ENCODE results near the gene ZKSCAN7.
A peak's percentile ranks its signal among the peaks of the same experiment; 100 is the strongest.
"Not testable (repeated sequence)": the region's sequence is repeated elsewhere in the genome, so short reads cannot be mapped to it uniquely, and the experiment has no call there.

Gene ZKSCAN7

DNA sequence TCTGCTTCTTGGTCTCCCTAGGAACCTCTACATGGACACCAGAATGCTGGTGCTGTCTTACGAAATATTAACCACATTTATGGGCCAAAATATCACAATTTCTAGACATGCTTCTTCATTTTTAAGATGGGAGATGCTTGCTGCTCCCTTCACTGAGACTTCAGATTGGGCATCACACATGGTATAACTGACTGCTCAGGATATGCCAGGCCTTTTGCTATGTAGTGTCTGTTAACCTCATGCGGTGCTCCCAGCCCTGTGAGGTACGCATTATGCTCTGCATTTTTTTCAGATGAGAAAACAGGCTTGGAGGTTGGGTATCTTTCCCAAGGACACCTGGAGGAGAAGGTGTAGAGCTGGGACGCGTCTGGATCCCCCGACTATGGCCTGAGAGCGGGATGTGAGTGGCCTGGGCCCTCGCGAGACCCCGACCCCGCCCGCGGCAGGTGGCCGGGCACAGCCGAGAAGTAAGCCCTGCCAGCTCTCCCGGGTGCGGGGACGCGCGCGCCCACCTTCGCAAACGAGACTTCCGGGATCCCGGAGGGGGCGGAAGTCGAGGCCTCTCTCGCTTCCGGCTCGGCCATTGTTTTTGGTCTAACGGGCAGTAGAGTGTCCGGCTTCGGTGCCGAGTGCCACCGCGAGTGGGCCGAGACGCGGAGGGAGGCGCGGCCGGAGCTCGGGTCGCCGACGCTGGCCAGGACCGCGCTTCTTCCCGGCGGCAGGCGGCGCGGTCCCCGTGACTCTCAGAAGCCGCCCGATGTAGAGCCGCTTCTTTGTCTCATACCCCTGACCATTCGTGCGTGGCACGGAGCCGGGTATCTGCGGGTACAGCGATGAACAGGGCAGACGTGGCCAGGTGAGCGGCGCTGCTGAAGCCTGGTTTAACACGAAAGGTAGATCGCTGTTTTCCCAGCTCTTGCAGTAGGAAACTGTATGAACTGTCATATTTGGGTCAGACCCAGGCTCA, at the start of gene ZKSCAN7:
Gene ZKSCAN7, plus strand, starts transcription at position 568 of the 967 bp plus-strand sequence. CDS start 1,855 bp downstream, outside the sequence.
- peak; percentile 74 for DNase-seq

DNA sequence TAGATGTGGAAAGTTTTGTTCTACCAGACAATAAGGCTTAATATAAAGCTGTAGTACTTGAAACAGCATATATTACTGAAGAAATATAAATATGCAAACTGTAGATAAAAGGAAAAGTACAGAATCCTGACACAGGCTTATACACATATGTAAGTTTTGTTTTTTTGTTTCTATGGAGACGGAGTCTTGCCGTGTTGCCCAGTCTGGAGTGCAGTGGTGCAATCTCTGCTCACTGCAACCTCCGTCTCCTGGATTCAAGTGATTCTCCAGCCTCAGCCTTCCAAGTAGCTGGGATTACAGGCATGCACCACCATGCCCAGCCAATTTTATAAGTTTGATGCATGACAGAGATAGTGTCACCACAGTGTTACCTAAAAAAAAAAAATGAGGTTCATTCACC, 48.4 kb upstream of the ZKSCAN7 start:
- DNase-seq, result no peak

DNA sequence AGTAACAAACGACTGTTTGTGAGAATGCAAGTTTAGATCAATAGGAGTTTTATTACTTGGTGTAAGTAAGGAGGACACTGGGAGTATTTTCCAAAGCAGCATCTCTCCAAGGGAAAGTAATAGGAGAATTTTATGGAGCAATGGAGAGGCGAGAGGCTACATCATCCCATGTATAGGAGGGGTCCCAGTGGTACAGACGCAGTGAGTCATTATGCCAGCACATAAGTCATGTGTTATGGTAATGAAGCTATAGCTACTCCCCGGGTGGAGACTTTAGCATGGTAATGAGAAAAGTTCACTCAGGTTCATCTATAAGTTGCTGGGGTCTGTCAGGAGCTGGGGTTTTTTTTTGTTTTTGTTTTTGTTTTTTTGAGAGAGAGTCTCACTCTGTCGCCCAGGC, 48.0 kb upstream of the ZKSCAN7 start:
- DNase-seq, result no peak

DNA sequence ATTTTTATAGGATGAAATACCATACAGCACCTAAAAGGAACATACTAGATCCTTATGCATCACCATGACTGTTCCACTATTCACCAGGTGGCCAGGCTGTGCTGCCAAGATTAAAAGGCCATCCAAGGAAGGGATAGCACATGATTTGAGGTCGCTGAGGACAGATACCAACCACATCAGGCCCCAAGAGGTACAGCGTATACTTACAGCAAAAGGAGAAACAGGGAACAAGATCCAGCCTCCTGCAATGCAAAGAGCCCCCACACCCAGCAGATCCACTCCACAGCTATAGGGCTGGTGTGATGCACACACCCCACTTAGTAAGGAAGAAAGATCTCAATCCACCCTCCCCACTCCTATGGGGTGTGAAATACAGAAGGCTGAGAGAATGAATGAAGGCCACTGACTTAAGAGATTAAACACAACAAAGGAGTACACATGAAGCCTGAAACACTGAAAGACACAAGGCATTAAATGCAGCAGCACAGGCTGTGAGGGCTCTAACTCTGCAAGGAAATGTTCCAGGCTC, 45.5 kb upstream of the ZKSCAN7 start:
- DNase-seq, result no peak

DNA sequence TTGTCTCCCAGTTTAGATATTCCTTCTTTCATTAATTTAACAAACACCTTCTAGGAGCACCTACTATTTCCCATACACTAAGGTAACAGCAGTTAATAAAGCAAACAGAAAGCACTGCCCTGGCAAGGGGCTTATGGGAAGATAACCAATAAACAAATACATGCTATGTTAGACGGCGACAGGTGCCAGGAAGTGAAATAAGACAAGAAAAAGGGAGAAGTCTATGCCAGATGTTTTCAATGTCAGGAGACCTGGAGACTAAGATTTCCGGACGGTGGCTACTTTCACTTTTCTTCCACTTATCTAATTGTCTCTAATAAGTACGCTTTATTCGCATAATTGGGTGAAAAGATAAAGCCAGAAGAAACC, 45.0 kb upstream of the ZKSCAN7 start:
- DNase-seq, result no peak

DNA sequence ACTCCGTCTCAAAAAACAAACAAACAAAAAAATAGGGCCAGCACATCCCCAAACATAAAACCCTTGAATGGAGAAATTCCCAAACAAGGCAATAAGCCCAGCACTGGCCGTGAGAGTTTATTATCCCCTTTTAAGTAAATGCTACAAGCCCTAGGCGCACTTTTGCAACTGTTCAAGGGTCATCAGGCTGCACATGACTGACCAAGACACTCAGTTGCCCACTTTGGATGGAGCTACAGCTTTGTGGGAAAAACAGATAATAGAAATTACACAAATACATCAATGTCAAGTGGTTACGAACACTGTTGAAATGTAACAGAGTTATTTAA, 43.8 kb upstream of the ZKSCAN7 start:
- DNase-seq, result no peak

DNA sequence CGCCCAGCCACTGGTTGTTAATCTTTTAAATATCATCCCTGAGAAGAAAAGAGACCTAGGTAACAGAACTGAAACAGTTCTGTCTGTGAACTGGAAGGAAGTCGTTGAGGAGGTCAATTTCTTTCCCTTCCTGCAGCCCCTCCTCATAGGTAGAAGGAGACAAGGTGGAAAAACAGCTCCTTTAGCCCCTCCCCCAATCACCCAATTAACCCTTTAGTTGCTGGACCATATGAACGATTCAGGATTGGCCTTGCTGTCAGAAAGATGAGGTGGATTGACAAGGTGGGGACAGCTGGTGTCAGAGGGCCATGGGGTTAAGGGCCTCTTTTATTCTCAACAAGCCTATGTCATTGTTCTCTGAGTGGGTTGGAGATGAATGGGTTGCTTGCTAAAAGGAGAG, 41.5 kb upstream of the ZKSCAN7 start:
- DNase-seq, result no peak

DNA sequence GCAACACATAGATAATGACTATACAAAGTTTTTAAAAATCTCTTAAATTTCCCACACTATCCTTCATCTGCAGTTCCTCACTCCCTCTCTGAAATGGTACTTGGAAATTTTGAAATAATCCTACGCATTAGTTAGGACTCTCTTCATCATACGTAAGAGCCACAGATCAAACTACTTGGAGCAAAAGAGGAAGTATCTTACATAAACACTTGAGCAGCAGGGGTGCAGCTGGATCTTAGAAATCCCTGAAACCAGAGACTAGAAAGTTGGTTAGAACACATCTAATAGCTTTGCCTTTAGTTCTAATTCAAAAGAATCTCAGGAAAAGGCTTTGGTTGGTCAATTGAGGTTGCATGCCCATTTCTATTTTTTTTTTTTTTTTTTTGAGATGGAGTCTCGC, 38.8 kb upstream of the ZKSCAN7 start:
- DNase-seq, result no peak

DNA sequence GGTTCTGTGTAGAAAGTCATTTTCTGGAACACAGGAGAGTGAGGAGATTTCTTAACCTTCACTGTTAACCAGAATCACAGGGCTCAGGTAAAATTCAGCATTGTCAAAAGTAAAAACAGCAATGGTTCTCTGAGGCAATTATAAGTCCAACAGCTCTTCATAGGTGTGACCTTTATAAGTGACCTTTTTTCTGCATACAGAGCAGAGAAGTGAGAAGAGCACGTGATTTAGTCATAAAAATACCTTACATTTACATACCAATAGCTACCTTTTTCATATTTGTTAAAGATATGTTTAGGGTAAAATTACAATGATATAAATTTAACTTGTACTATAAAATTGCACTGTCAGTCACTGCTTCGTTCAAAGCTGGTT, 36.2 kb upstream of the ZKSCAN7 start:
- DNase-seq, result no peak

DNA sequence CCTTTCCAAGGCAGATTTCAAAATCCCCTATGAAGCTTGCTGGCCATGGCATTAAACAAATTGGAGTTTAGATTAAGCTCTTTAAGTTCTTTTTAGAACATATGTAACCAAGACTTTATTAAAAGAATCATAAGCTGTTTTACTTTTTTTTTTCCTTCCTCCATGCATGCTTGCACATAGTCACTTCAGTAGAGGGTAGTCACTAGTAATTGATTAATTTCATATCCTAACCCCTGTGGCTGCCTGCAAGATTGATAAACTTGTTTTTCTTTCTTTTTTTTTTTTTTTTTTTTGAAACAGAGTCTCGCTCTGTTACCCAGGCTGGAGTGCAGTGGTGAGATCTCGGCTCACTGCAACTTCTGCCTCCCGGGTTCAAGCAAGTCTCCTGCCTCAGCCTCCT, 33.3 kb upstream of the ZKSCAN7 start:
- no peak for DNase-seq

DNA sequence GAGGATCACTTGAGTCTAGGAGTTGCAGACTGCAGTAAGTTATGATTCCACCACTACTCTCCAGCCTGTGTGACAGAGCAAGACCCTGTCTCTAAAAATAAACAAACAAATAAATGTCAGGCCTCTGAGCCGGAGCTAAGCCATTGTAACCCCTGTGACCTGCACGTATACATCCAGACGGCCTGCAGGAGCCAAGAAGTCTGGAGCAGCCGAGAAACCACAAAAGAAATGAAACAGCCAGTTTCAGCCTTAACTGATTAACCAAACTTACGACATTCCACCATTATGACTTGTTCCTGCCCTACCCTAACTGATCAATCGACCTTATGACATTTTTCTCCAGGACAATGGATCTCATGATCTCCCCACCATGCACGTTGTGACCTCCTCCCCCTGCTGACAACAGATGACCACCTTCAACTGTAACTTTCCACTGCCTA, 32.5 kb upstream of the ZKSCAN7 start:
- no peak for DNase-seq

DNA sequence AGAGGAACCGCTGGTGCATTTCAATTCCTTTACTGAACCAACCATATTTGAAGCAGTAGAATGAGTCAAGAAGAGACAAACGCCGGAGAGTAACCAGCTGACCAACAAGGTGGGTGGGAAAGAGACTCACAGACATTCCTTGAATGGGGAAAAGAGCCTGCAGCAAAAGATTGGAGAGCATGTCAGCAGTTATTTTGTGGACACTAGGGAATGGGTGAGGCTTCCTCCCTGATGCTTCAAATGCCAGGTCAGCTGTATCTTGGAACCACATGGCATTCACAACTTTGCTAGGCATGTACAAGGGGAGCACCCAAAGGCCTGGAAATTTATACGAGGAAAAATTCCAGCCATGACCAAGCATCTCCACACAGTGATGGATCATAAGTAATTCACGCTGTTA, 29.9 kb upstream of the ZKSCAN7 start:
- DNase-seq, result no peak

DNA sequence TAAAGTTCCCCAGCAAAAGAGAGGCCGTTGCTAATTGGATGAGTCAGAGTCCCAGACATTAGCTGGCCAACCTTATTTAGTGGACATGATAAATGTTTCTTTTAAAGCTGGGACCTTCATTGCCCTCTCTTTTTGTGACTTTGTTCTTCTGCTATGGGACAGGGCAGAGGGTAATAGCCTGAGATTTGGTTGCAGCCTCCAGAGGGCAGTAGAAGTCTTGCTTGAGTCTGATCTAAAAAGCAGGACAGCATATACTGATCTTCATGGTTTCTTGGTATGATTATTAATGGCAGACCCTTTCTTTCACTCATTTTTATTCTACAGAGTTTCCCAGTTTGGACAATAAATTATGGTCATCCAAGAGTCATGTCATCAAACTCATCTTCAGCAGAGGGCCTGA, 25.1 kb upstream of the ZKSCAN7 start:
- DNase-seq, result peak; percentile 39

DNA sequence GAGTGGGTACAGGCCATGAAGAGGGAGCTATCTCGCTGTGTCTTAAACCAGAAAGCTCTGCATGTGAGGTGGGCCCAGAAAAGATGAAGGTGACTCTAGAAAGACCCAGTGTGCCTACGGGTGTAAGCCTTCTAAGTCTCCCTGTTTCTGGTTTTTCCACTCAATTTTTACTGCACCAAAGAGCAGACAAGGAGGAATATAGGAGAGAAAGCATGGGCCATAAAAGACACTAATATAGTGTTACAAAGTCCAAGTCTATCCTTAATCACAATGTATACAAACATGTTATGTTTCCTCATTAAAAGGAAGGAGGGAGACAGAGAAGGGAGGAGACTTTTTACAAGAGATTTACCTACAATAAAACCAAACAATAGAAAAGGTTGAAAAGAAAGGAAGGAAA, 24.1 kb upstream of the ZKSCAN7 start:
- DNase-seq, result no peak

DNA sequence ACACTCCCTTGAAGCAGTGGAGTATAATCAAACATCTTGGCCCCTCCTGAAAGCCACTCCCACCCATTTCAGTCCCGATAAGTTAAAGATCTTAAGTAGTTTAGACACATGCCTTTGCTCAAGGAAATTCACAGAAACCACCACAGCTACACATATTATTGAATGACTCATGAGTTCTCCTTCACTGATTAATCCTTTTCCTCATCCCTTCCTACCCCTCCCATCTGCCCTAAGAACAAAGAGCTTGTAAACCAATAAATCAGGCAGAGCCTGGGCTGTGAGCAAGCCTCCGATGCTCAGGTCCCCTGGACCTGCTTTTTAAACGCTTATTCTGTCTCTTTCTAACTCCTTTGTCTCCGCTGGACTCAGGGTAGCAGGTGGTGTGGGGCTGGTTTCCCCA, 20.3 kb upstream of the ZKSCAN7 start:
- not testable (repeated sequence) for DNase-seq

DNA sequence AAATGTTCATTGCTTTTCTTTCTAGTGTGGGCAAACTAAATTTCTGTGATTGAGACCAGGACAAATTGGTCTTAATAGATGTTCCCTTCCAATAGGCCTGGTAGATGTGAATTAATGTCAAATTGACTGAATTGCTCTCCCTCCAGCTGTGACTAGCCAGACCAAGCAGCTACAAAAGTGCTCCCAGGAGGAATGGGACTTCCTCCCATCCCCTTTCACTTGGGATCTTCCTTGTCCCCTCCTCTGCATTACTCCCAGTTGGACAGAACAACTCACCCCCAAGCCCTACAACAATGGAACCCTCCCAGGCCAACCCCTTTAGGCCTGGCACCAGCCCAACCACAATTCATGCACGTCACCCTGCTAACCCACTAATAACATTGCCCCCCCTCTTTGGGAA, 19.6 kb upstream of the ZKSCAN7 start:
- no peak for DNase-seq

DNA sequence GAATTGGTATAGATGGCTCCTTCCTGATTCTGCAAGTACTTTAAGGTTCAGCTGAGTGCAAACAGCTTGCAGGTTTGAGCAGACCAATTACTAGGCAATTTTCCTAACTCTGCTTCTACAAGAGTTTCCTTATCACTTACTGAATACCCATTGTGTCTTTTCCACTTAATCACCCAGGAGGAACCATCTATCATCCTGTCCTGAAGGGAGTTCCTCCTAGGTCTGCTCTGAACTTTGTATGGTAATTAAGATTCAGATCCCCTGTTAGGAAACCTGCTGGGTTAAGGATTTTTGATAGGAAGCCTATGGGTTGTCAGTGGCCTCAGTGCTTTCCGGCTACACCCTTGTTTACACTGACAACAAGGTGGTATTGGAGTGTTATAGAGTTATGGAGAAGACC, 10.2 kb upstream of the ZKSCAN7 start:
- DNase-seq, result not testable (repeated sequence)

DNA sequence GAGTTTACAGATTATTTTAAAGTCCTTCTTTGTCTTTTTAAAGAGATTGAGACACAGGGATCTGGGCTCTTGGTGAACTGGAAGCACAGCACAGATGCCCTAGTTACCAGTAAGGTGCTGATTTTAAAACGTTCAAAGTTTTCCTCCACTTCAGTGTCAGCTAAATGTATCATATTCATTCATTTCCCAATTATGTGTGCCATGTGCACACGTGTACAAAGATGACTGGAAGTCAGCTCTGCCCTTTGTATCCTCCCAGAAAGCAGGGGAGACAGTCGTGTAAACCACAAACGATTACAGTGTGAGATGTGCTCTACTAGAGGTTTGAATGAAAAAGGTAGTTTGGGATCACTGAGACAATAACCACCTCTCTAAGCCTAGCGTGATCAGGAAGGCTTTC, 730 bp downstream of the ZKSCAN7 start:
- DNase-seq, result no peak

DNA sequence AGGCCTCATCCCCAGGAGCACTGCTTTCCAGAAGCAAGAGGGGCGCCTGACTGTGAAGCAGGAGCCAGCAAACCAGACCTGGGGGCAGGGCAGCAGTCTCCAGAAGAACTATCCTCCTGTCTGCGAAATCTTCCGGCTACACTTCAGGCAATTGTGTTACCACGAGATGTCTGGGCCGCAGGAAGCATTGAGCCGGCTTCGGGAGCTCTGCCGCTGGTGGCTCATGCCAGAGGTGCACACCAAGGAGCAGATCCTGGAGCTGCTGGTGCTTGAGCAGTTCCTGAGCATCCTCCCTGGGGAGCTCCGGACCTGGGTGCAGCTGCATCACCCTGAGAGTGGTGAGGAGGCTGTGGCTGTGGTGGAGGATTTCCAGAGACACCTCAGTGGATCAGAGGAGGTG, 2.1 kb downstream of the ZKSCAN7 start:
- DNase-seq, result no peak

DNA sequence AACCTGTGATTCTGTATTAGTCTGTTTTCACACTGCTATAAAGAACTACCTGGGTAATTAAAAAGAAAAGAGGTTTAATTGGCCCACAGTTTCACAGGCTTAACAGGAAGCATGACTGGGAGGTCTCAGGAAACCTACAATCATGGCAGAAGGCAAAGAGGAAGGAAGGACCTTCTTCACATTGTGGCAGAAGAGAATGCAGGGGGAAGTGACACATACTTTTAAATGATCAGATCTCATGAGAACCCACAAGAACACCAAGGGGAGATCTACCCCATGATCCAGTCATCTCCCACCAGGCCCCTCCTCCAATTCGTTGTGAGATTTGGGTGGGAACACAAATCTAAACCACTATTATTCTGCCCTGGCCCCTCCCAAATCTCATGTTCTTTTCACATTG, 6.1 kb downstream of the ZKSCAN7 start:
- DNase-seq, result no peak

DNA sequence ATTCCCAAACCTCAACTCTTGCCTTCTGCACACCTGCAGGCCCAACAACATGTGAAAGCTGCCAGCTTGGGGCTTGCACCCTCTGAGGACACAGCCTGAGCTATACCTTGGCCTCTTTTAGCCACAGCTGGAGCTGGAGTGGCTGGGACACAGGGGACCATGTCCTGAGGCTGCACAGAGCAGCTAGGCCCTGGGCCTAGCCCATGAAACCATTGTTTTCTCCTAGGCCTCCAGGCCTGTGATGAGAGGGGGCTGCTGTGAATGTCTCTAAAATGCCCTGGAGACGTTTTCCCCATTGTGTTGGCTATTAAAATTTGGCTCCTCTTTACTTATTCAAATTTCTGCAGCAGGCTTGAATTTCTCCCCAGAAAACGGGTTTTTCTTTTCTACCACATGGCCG, 7.2 kb downstream of the ZKSCAN7 start:
- no peak for DNase-seq

DNA sequence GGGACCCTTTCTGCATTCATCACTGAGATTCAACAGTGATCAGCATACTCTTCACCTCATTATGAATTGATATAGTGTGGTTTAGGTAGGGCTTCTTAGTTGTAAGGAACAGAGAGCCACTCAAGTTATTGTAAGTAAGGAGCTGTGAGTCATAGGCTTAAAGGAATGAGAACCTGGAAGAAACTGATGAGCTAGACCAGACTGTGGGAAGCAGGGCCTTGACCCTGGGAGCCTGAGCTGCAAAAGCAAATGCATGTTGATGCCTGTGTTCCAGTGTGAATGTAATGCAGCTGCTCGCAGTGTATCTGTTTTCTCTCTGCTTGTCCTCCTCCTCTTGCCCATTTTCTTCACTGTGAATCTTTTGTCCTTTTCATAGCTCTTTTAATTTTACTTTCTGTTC, 13.6 kb downstream of the ZKSCAN7 start:
- DNase-seq, result no peak

DNA sequence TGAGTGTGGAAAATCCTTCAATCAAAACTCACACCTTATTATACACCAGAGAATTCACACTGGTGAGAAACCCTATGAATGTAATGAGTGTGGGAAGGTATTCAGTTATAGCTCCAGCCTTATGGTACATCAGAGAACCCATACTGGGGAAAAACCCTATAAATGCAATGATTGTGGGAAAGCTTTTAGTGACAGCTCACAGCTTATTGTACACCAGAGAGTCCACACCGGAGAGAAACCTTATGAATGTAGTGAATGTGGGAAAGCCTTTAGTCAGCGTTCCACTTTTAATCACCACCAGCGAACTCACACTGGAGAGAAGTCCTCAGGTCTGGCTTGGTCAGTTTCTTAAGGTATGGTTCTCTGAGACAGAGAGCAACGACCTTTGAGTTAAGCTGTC, 16.0 kb downstream of the ZKSCAN7 start:
- no peak for DNase-seq

DNA sequence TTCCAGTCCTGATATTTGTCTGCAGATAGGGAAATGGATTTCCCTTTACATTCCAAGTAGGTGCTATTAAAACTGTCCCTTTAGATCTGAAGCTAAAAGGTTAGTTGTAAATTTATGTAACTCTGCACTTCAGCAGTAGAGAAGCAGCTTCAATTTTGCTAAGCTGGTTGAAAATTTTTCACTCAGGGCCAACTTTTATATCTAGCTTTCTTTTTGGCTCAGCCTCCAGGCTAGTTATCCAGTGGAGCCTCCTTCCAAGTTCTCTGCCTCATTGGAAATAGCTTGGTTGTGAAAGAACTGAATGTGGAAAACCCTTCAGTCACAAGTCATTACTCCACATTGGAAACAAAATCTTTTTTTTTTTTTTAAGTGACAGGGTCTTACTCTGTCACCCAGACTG, 21.6 kb downstream of the ZKSCAN7 start:
- DNase-seq, result no peak
